NCI-H2107 treated with DMSO at 0.1 percent for 48 hours (cell line): ENCODE measurements around the gene FEZF1.

Experiments used
- DNase-seq: peaks from one replicate; lab custom pipeline; 2025; ENCODE audit not compliant: unreplicated experiment; lab: John Stamatoyannopoulos, UW

FEZF1 gene

DNA sequence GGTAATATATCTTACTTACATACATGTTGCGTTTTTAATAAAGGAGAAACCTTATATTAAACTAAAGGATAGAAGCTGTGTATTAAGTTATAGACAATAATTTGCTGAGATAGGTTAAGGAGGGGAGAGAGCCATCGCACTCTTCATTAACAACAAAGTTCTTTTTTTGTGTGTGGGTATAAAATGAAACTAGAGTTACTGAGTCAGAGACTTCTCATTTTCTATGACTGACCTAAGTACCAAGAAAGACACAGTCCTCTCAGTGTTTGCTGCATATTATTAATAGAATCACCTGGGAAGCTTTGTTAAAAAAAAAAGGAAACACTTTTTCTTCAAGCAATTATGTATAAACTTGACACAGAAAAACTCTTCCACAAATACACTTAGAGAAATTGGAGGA lies 31.4 kb downstream of the FEZF1 start:
- DNase-seq: no peak

DNA sequence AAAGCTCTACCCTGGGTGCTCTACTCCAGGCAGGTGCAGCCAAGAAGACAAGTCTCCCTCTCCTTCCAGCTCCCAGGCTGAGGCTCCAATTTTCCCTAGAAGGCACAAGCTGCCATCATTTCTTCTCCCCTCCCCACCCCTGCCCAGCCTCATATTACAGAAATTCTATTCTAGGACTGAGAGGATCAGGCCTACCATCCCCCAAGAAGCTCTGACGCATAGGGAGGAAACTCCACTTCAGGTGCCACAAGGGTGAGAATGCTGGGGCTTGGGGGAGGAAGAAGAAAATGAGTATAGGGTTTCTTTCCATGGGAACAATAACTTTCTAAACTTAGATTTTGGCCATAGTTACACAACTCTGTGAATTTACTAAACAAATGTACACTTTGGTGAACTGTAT lies 35.3 kb downstream of the FEZF1 start:
- no peak for DNase-seq

DNA sequence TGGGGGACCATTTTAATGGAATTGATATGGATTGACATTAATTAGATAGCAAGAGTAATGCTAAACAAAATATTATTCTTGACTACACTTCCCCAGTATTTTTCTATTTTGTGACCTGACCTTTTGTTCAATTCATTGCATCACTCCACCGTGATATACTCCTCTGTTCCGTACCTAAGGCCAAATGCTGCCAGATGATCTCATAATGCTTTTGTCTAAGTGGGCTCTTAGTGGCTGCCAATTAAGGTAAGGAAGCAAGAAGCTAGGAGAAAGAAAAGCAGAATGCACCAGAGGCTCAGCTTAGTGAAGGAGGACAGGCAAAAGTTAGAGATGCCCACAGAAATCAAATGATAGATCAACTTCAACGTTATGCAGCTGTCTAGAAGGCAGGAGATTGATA lies 36.4 kb downstream of the FEZF1 start:
- peak; percentile 50 for DNase-seq

DNA sequence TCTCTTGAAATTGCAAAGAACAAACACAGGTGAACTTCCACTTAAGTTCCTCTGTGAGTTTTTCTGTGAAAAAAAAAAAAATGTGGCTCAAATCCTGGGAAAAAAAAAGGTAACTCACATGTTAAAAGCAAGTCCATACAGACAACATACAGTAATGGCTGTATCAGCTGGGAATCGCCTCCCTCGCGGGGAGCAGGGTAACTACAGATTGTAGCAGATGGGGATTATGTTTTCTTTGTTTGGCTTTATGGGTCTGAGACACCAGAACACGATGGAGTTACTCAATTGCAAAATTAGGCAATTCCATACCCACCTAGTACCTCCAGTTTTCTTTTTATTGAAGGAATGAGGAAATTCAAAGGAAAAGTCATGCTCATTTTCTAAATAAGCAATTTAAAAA lies 42.3 kb downstream of the FEZF1 start:
- no peak for DNase-seq

DNA sequence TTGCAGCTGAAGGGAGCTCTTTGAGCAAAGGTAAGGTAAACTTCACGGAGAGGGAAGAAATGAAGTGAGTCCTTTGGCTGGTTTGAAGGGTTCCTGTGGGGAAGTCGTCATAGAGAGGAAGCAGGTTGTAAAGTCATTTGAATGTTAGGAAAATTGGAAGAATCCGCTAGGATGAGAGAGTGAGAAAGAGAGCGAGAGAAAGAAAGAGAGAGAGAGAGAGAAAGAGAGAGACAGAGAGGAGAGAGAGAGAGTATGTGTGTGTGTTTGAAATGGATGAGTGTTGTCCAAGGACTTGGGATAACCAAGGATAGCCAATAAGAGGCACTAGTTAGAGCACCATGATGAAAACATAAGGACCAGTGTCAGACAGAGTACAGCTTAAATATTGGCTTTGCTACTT lies 43.1 kb downstream of the FEZF1 start:
- DNase-seq: no peak

DNA sequence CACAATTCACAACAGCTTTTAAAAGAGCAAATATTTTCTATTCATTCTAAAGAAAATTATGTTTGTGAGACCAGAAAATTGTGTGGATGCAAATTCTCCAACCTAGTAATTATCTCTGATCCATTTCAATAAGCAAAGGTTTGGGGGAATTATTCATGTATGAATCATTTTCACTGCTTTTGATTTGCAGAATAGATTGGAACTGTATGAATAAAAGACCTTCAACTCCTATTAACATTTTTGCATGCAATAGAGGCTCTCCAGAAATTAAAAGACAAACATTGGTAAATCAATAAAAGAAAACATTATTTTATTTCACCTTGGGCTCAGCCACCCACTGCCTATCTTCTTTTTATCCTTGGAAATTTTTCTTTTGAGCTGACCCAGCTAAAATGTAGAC lies 43.5 kb downstream of the FEZF1 start:
- no peak for DNase-seq

DNA sequence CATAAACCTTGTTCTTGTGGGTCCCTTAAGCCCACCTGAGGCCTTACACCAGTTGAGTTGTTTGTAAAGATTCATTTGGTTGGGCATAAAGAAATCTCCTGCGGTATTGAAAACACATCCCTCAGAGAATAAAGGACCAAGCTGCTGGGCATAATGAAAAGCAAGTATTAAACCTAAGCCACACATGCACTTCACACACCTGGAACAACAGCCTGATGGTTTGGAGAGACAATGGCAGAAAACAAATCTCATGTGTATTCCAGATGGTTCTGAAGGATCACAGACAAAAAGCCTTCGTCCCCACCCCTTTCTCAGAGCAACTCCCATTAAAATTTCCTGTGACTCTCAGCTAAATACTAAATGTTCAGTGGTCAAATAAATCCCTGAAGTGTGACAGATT lies 44.2 kb downstream of the FEZF1 start:
- peak; percentile 97 for DNase-seq

DNA sequence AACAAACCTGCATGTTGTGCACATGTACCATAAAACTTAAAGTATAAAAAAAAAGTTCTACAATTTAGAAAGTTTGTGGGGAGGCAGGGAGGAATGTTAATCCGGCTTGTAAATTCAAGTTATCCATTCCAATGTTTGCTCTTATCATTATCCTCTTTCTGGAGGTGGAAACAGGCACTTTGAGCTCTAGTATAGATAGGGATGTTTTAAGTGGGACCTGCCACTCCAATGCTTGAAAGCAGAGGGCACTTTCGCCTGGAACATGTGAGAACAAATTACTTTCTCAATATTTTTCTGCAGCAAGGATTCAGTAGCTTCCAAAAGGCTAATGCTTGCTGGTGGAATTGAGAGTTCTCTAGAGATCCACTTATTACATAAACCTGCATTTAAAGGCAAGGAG lies 45.6 kb downstream of the FEZF1 start:
- no peak for DNase-seq

DNA sequence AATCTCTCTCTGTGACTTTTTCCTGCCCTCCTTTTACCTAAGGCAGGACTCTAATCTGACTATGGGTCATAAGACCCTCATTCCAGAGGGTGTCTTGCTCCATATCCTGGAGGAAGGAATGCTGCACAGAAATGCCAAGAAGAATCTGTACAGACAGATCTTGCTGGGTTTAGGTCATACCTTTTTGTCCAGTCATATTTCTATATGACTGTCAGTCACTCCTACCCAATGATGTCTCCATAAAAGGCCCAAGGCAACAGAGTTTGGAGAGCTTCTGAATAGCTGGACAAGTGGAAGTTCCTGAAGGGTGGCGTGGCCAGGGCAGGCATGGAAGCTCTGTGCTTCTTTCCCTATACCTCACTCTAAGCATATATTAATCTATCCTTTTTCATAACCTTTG lies 47.5 kb downstream of the FEZF1 start:
- no peak for DNase-seq

DNA sequence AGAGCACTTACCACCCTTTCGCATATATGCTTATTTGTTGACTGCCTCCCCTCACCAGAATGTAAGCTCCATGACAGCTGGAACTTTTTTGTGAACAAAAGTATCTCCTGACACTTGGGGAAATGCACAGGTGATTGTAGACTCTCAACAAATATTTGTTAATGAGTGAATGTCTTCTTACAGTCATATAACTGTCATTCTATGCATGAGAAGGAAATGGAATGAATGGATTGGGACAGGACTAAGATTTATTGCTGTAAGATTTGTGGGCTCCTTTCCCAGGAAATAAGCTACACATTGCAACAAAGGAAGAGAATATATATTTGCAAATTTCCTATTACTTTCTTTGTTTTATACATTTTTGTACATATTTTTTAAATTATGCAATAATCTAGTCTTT lies 48.5 kb downstream of the FEZF1 start:
- DNase-seq: no peak

DNA sequence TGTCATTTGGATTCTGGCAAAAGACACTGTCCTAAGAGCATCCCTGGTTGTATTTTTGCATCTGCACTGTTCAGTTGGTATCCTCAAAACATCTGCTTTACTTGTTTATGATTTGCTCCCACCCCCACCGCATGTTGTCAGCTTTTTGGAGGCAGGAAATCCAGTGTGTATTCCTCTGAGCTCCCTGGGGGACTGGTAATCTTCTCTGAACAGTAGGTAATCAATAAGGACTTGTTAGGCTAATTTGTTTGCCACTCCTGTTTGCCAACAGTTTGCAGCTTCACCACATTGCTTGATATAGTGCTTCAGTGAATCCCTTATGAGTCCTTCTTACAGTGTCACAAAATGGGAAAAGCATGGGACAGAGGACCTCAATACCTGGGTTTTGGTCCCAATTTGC lies 49.1 kb downstream of the FEZF1 start:
- DNase-seq: no peak
